H9 (cell line): ENCODE results near the gene MICAL3. TPM values are rescaled to one million over a fixed set of nuclear protein-coding genes. Genes with fewer than 3 reads are reported as not detected.

Source experiments
- DNase-seq: peaks from one replicate; pipeline ENCODE4 v3.0.0-alpha.2; 2017
- H2AFZ ChIP-seq: one replicate; pipeline ENCODE4 v1.6.1; 2013; ENCODE audit warnings: mild to moderate bottlenecking, low read length, control low read depth, moderate library complexity
- H2AK5ac ChIP-seq: 2 replicates; pipeline ENCODE4 v1.6.1; 2013; ENCODE audit warnings: low read length, control low read depth, mixed read lengths; ENCODE audit not compliant: insufficient read length
- H2BK120ac ChIP-seq: one replicate; pipeline ENCODE4 v1.6.1; 2013; ENCODE audit warnings: low read depth, mild to moderate bottlenecking, low read length, control low read depth, inconsistent platforms; ENCODE audit not compliant: poor library complexity, severe bottlenecking
- H2BK12ac ChIP-seq: 2 replicates; pipeline ENCODE4 v1.6.1; 2013; ENCODE audit warnings: low read length, control low read depth, mixed read lengths, low read depth; ENCODE audit not compliant: insufficient read length
- H2BK15ac ChIP-seq: 2 replicates; pipeline ENCODE4 v1.6.1; 2013; ENCODE audit warnings: low read depth, low read length, control low read depth
- H2BK20ac ChIP-seq: one replicate; pipeline ENCODE4 v1.6.1; 2013; ENCODE audit warnings: low read depth, mild to moderate bottlenecking, low read length, control low read depth, inconsistent platforms; ENCODE audit not compliant: poor library complexity, severe bottlenecking
- H2BK5ac ChIP-seq: 2 replicates; pipeline ENCODE4 v1.6.1; 2013; ENCODE audit warnings: low read length, control low read depth, mixed read lengths; ENCODE audit not compliant: insufficient read length
- H3K14ac ChIP-seq: 2 replicates; pipeline ENCODE4 v1.6.1; 2013; ENCODE audit warnings: low read length, control low read depth; ENCODE audit not compliant: insufficient read depth
- H3K18ac ChIP-seq: 2 replicates; pipeline ENCODE4 v1.6.1; 2013; ENCODE audit warnings: low read depth, mild to moderate bottlenecking, mixed read lengths, low read length, control low read depth; ENCODE audit not compliant: insufficient read length
- H3K23ac ChIP-seq: 2 replicates; pipeline ENCODE4 v1.6.1; 2013; ENCODE audit warnings: low read length, control low read depth, mixed read lengths, low read depth; ENCODE audit not compliant: insufficient read length
- H3K23me2 ChIP-seq: 2 replicates; pipeline ENCODE4 v1.6.1; 2013; ENCODE audit warnings: low read depth, mild to moderate bottlenecking, mixed read lengths, low read length, control low read depth; ENCODE audit not compliant: insufficient read length, poor library complexity, severe bottlenecking
- H3K27ac ChIP-seq: 2 replicates; pipeline ENCODE4 v1.5.1; 2013; ENCODE audit warnings: low read length, control low read depth, mixed read lengths, low read depth; ENCODE audit not compliant: insufficient read length
- H3K27me3 ChIP-seq: 2 replicates; pipeline ENCODE4 v1.6.1; 2013; ENCODE audit warnings: low read length, control low read depth, inconsistent platforms; ENCODE audit not compliant: insufficient read depth
- H3K4ac ChIP-seq: 2 replicates; pipeline ENCODE4 v1.6.1; 2013; ENCODE audit warnings: low read depth, mild to moderate bottlenecking, control low read depth, inconsistent platforms, low read length, moderate library complexity
- H3K4me1 ChIP-seq: 2 replicates; pipeline ENCODE4 v1.6.1; 2013; ENCODE audit warnings: low read length, control low read depth, inconsistent platforms; ENCODE audit not compliant: insufficient read depth
- H3K4me2 ChIP-seq: 2 replicates; pipeline ENCODE4 v1.6.1; 2013; ENCODE audit warnings: low read length, control low read depth, mixed read lengths; ENCODE audit not compliant: insufficient read length, insufficient read depth
- H3K56ac ChIP-seq: 2 replicates; pipeline ENCODE4 v1.6.1; 2013; ENCODE audit warnings: low read depth, mild to moderate bottlenecking, mixed read lengths, low read length, control low read depth; ENCODE audit not compliant: insufficient read length
- H3K79me1 ChIP-seq: 2 replicates; pipeline ENCODE4 v1.6.1; 2013; ENCODE audit warnings: low read depth, mild to moderate bottlenecking, moderate library complexity, low read length, control low read depth, inconsistent platforms; ENCODE audit not compliant: insufficient read depth, poor library complexity, severe bottlenecking
- H3K79me2 ChIP-seq: 2 replicates; pipeline ENCODE4 v1.6.1; 2013; ENCODE audit warnings: low read length, control low read depth, inconsistent platforms; ENCODE audit not compliant: insufficient read depth
- H3K9ac ChIP-seq: 2 replicates; pipeline ENCODE4 v1.6.1; 2013; ENCODE audit warnings: low read length, control low read depth, mixed read lengths; ENCODE audit not compliant: insufficient read length; ENCODE audit errors: extremely low read depth
- H3K9me3 ChIP-seq: one replicate; pipeline ENCODE4 v1.6.1; 2013; ENCODE audit warnings: low read depth, low read length, inconsistent platforms; ENCODE audit not compliant: control insufficient read depth
- H3T11ph ChIP-seq: one replicate; pipeline ENCODE4 v1.6.1; 2013; ENCODE audit warnings: mild to moderate bottlenecking, low read length, control low read depth, inconsistent platforms
- H4K20me1 ChIP-seq: one replicate; pipeline ENCODE4 v1.6.1; 2013; ENCODE audit not compliant: control insufficient read depth, insufficient read length, insufficient read depth
- H4K5ac ChIP-seq: 2 replicates; pipeline ENCODE4 v1.6.1; 2013; ENCODE audit warnings: low read depth, mild to moderate bottlenecking, mixed read lengths, low read length, control low read depth; ENCODE audit not compliant: insufficient read length
- H4K8ac ChIP-seq: replicated peaks from 2 replicates; pipeline ENCODE4 v1.6.1; 2013; ENCODE audit warnings: low read length, control low read depth, mixed read lengths, low read depth; ENCODE audit not compliant: insufficient read length
- H4K91ac ChIP-seq: 2 replicates; pipeline ENCODE4 v1.6.1; 2013; ENCODE audit warnings: low read depth, mild to moderate bottlenecking, moderate library complexity, mixed read lengths, low read length, control low read depth; ENCODE audit not compliant: insufficient read length
- H3K27ac Mint-ChIP-seq, 3 experiments: 2 replicates in 2 of 3; 3 replicates in 1 of 3; pipeline ENCODE4 v1.8.0; 2020 to 2021; ENCODE audit warnings: mixed read lengths in 3 of 3, mild to moderate bottlenecking in 1 of 3, moderate library complexity in 1 of 3
- H3K27me3 Mint-ChIP-seq: 2 replicates; pipeline ENCODE4 v1.8.0; 2021; ENCODE audit warnings: low read depth, mild to moderate bottlenecking, moderate library complexity, mixed read lengths
- H3K36me3 Mint-ChIP-seq, 3 experiments: 2 replicates in 2 of 3; 3 replicates in 1 of 3; pipeline ENCODE4 v1.8.0; 2020 to 2021; ENCODE audit warnings: low read depth in 3 of 3, mixed read lengths in 3 of 3; ENCODE audit not compliant: insufficient read depth in 1 of 3
- H3K4me1 Mint-ChIP-seq, 2 experiments: 2 replicates each; pipeline ENCODE4 v1.8.0; 2020; ENCODE audit warnings: mixed read lengths in 2 of 2
- H3K4me3 Mint-ChIP-seq, 2 experiments: 2 replicates in 1 of 2; 3 replicates in 1 of 2; pipeline ENCODE4 v1.8.0; 2020 to 2021; ENCODE audit warnings: mild to moderate bottlenecking in 2 of 2, mixed read lengths in 2 of 2, moderate library complexity in 1 of 2
- H3K9me3 Mint-ChIP-seq, 2 experiments: 2 replicates in 1 of 2; 3 replicates in 1 of 2; pipeline ENCODE4 v1.8.0; 2020; ENCODE audit warnings: mild to moderate bottlenecking in 2 of 2, mixed read lengths in 2 of 2, moderate library complexity in 1 of 2
- WGBS: extraction: QIAGEN DNeasy Blood & Tissue Kit; methylation state at CpG from one replicate; pipeline ENCODE4 v1.1.7; 2013; ENCODE audit warnings: missing lambda C conversion rate, low lambda C conversion rate, mixed read lengths; ENCODE audit not compliant: insufficient read length; ENCODE audit errors: extremely low coverage; 5-methylcytosine and 5-hydroxymethylcytosine counted together
- total RNA-seq: library from RNA; stranded (reverse); gene quantifications from 2 replicates; pipeline ENCODE4 v1.2.1, GENCODE V29; 2021
- TF ChIP-seq, protein P1 (sequence below): fragments of 200-600 bp; sonication (generic); conservative IDR thresholded peaks from 3 replicates; pipeline ENCODE4 v1.8.0; 2021; ENCODE audit warnings: antibody characterized with exemption, mild to moderate bottlenecking

MICAL3 gene
- total RNA-seq, 1 experiment from 2014 or later = 50.2 TPM

DNA sequence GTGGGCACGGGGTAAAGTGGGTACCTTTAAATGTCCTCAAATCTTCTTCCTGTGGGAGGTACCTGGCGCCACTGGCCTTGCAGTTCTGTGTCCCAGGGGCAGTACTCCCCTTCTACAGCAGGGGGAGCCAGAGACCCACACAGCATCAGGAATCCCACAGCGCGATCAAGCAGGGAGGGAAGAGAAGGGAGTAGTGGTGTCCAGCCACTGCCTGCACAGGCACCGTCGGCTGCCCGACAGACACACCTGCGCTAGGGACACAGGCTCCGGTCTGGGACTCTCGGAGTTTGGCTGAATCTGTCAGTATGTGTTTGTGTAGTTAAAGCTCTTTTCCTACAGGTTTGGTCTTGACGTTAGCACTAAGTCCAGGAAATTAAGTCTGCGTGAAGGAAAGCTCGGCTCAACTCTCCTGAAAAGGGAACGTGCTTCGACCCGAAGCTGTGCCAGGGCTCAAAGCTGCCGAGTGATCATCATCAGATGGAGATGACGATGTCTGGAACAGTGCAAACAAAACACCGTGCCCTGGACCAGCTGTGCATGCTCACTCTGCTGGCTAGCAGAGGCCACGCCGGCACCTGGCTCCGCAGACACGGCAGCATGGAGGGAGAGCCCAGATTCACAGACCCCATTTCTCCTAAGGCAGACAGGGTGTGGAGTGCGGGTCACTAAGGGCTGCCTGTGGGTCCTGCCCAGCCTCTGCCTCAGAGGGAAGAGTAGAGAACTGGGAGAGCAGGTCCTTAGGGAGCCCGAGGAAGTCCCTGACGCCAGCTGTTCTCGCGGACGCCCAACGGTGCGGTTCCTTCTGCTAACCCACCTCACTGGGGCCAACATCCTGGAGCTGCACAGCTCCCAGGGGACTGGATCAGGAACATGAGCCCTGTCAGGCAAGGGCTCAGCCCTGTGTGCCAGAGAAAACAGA is 194.1 kb downstream of the MICAL3 start:
- Histone ChIP-seq H2AFZ (no peak overlapping the region), H4K20me1 (peaks cover 2% of the 10 kb centered on the region), H3K14ac (no peak overlapping the region), H2BK120ac (no peak overlapping the region), H3K23me2 (no peaks in the 10 kb centered on the region), H3K27ac (no peak overlapping the region), H2BK5ac (no peak overlapping the region), H2BK15ac (no peak overlapping the region), H3K79me1 (no peaks in the 10 kb centered on the region), H2BK12ac (no peak overlapping the region), H3K9ac (no peak overlapping the region), H3K27me3 (no peaks in the 10 kb centered on the region), H3K4me2 (no peak overlapping the region), H4K91ac (no peak overlapping the region), H3K23ac (no peak overlapping the region), H4K5ac (no peak overlapping the region), H3T11ph (no peak overlapping the region), H3K79me2 (no peaks in the 10 kb centered on the region), H3K18ac (no peak overlapping the region), H2BK20ac (no peak overlapping the region), H3K9me3 (no peaks in the 10 kb centered on the region), H3K56ac (no peak overlapping the region), H4K8ac (no peak overlapping the region), H2AK5ac (no peak overlapping the region), H3K4ac (no peak overlapping the region), H3K4me1 (no peaks in the 10 kb centered on the region)
- Mint-ChIP-seq H3K27me3 (no peaks in the 10 kb centered on the region), H3K4me1 (peaks cover 7% of the 10 kb centered on the region in 2 experiments; a peak in 2 of 4 replicates), H3K36me3 (peaks cover 5 to 14% (median 10%) of the 10 kb centered on the region in 3 experiments; a peak in 5 of 7 replicates), H3K4me3 (no peak overlapping the region; a peak in 1 of 5 replicates), H3K9me3 (no peaks in the 10 kb centered on the region), H3K27ac (peak overlapping the region in 2 of 3 experiments; percentile 80 to 82; a peak in 1 of 7 replicates)
- peak; percentile 87 for DNase-seq
- no CpG with 5 or more reads among the region's 31 CpGs for WGBS
- TF ChIP-seq, protein P1, sequence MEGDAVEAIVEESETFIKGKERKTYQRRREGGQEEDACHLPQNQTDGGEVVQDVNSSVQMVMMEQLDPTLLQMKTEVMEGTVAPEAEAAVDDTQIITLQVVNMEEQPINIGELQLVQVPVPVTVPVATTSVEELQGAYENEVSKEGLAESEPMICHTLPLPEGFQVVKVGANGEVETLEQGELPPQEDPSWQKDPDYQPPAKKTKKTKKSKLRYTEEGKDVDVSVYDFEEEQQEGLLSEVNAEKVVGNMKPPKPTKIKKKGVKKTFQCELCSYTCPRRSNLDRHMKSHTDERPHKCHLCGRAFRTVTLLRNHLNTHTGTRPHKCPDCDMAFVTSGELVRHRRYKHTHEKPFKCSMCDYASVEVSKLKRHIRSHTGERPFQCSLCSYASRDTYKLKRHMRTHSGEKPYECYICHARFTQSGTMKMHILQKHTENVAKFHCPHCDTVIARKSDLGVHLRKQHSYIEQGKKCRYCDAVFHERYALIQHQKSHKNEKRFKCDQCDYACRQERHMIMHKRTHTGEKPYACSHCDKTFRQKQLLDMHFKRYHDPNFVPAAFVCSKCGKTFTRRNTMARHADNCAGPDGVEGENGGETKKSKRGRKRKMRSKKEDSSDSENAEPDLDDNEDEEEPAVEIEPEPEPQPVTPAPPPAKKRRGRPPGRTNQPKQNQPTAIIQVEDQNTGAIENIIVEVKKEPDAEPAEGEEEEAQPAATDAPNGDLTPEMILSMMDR = peak; percentile 99
